Measurements from ENCODE around the gene MAGEC2.

Gene MAGEC2

DNA sequence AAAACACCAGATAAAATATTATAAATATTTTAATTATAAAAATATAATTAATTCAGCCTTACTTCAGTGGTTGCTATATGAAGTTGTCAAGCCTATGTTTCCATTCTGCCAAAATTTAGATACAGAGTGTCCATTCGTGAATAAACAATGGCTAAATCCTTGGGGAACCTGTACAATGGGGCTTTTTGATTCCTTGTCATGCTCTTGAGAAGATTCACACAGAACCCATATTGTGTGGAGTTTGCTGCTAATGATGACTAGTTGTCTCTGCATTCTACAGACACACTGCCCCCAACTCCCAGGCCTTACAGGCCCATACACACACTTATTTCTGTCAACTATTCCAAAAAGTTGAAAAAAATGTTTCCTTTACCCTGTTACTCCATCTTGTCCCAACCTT, 33.4 kb upstream of the MAGEC2 start:
- DNase-seq (ENCODE audit: insufficient read length, low spot score) (no peak), FAIRE-seq (no peak)
- TF ChIP-seq, protein P1, sequence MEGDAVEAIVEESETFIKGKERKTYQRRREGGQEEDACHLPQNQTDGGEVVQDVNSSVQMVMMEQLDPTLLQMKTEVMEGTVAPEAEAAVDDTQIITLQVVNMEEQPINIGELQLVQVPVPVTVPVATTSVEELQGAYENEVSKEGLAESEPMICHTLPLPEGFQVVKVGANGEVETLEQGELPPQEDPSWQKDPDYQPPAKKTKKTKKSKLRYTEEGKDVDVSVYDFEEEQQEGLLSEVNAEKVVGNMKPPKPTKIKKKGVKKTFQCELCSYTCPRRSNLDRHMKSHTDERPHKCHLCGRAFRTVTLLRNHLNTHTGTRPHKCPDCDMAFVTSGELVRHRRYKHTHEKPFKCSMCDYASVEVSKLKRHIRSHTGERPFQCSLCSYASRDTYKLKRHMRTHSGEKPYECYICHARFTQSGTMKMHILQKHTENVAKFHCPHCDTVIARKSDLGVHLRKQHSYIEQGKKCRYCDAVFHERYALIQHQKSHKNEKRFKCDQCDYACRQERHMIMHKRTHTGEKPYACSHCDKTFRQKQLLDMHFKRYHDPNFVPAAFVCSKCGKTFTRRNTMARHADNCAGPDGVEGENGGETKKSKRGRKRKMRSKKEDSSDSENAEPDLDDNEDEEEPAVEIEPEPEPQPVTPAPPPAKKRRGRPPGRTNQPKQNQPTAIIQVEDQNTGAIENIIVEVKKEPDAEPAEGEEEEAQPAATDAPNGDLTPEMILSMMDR (IDR thresholded peaks at IDR 0.05; ENCODE audit: insufficient read depth, missing control alignments) = no peak

DNA sequence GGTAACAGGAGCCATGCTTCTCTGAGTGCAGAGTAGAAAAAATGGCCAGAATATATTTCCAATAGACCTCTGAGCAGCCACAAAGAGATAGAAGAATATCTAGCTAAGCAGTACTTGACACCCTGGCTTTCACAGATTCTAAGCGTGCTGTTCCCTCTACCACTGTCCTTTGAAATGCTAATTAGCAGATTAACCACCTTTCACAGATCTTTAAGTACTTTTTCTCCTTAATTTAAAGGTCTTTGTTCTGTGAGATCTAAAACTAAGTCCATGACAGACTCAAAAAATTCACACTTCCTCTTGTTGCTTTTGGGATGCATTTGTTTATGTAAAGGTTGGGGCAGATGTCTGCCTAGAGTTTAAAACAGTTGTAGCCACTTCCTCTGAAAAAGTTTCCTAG, 28.3 kb upstream of the MAGEC2 start:
- DNase-seq (ENCODE audit: insufficient read length, low spot score) (no peak), FAIRE-seq (no peak)
- TF ChIP-seq, protein P1 (IDR thresholded peaks at IDR 0.05; ENCODE audit: insufficient read depth, missing control alignments) = no peak

DNA sequence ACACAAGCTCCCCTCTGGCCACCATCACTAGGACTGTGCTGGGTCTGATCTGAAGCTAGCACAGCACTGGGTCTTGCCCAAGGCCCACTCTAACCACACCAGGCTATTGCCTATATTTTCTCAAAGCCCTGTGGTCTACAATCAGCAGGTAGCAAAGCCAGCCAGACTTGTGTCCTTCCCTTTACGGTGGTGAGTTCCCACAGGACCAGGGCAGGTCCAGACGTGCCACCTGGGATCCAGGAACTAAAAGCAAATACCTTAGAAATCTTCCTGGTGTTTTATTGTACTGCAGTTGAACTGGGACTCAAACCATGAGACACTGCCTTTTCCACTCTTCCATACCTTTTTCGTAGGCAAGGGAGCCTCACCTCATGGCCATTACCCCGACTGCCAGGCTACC, 9.0 kb upstream of the MAGEC2 start:
- TF ChIP-seq, protein P1 (IDR thresholded peaks at IDR 0.05; ENCODE audit: insufficient read depth, missing control alignments) = no peak
- DNase-seq (ENCODE audit: insufficient read length, low spot score) (no peak), FAIRE-seq (no peak)

DNA sequence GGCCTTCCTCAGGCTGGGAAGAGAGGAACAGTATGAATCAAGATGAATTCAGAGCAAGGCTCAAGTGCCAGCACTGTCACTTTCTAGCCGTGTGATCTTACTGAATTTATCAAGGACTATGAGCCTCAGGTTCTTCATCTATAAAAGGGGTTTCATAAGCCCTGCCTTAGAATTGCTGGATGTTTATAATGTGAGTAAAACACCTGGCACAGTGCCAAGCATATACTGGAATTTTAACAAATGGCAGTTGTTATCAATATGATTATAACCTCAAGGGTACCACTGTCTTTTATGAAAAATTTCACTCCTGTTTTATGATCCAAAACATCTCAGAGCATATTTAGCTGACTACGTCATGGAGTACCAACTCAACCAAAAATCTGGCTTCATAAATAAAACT, 4.0 kb downstream of the MAGEC2 start:
- TF ChIP-seq, protein P1 (IDR thresholded peaks at IDR 0.05; ENCODE audit: insufficient read depth, missing control alignments) = no peak
- no peak for DNase-seq (ENCODE audit: insufficient read length, low spot score)
- FAIRE-seq = no peak

DNA sequence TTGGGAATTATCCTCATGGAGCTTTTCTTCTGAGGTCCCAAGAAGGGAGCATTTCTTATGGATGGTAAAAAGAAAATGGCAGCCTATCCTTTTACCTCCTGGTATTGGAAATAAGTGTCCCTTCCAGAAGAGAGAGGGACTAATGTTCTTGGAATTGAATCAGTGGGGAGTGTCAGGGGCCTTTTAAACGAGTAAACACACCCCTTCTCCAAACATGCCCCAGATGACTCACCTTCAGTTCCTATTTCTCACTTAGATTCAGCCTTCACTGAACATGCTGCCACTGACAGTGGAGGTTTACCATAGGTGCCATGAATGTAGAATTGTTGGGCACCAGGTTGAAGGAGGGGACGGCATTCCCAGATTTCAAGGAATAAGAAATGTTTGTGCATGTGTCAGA, 19.0 kb downstream of the MAGEC2 start:
- TF ChIP-seq, protein P1 (IDR thresholded peaks at IDR 0.05; ENCODE audit: insufficient read depth, missing control alignments) = no peak
- DNase-seq (ENCODE audit: insufficient read length, low spot score) (no peak), FAIRE-seq (no peak)

DNA sequence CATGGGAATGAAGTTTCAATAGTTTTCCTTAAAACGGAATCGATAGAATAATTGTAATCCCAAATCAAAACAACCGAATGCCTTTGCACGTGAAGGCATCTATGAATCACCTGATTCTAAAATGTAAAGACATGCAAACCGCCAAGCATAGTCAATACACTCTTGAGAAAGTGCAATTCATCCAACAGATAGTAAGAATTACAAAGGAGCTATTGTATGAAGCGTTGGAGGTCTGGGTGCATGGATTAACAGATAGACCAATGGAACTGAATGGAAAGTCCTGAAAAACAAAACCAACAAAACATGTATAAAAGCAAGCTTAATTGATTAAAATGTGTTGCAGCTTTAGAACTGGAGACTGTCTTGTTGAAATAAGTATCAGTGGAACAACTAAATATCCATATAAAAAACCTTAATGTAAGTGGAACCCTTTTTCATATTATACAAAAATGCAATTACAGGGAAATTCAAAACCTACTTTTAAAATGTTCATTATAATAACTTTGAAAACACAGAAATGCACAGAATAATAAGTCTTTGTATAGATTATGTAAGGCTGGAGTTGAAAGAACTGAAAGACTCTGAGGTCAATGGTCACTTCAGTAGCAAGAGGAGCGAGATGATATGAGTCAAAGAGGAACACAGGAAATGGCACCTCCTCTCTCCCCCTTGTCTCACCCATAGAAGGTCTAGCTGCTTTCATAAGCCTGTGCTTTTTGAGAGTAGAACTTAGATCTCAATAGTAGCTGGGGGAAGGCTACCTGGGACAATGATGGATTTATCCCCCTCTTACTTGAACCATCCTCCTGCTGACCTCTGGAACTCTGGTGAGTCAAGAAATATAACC, 20.1 kb downstream of the MAGEC2 start:
- no peak for FAIRE-seq
- TF ChIP-seq, protein P1 (IDR thresholded peaks at IDR 0.05; ENCODE audit: insufficient read depth, missing control alignments) = no peak
- DNase-seq (ENCODE audit: insufficient read length, low spot score) = no peak

DNA sequence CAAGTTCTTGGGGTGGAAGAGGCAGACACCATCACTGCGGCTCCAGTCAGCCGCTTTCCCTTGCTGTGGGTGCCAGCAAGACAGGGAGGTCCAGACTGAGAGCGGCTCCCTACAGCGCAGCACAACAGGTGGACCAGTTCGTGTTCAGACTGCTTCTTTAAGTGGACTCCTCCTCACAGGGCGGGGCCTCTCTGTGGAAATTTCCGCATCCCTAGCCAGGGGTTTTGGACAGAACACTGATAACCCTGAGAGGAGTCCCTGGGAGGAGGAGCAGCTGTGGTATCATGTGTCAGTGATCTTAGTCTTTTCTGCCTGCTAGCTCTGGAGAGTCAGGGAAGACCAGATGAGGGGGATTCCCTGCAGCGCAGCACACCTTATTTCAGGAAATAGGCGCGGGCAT, 48.5 kb downstream of the MAGEC2 start:
- FAIRE-seq (no peak), DNase-seq (ENCODE audit: insufficient read length, low spot score) (no peak)
- TF ChIP-seq, protein P1 (IDR thresholded peaks at IDR 0.05; ENCODE audit: insufficient read depth, missing control alignments) = no peak
